SW480 (cell line): Measurements from ENCODE around the gene RHEX.

Source experiments
- DNase-seq: peaks from one replicate; pipeline ENCODE4 v3.0.0-alpha.2; 2016; ENCODE audit warnings: low spot score

The RHEX gene

GRCh38 chr1:206094024-206094423, 41.1 kb downstream of the RHEX start:
- no peak for DNase-seq

GRCh38 chr1:206097381-206097780, 44.4 kb downstream of the RHEX start:
- DNase-seq: no peak

GRCh38 chr1:206098242-206098919, 45.4 kb downstream of the RHEX start:
- no peak for DNase-seq

- no peak for DNase-seq
These were observed 47.3 kb downstream of the RHEX start for GRCh38 chr1:206100226-206100815.

- DNase-seq: no peak
These were observed 48.5 kb downstream of the RHEX start for GRCh38 chr1:206101351-206102045.

GRCh38 chr1:206102292-206102936, 49.4 kb downstream of the RHEX start:
- DNase-seq: no peak

- DNase-seq: no peak
These were observed 51.0 kb downstream of the RHEX start for GRCh38 chr1:206103979-206104378.

- DNase-seq: no peak
These were observed 52.6 kb downstream of the RHEX start for GRCh38 chr1:206105464-206105995.

- peak; percentile 57 for DNase-seq
These were observed 53.6 kb downstream of the RHEX start for GRCh38 chr1:206106328-206107167.

GRCh38 chr1:206107168-206107544, 54.2 kb downstream of the RHEX start:
- DNase-seq: no peak

GRCh38 chr1:206108635-206109034, 55.7 kb downstream of the RHEX start:
- DNase-seq: no peak

GRCh38 chr1:206109718-206110117, 56.7 kb downstream of the RHEX start:
- DNase-seq: no peak

- no peak for DNase-seq
These were observed 57.2 kb downstream of the RHEX start for GRCh38 chr1:206110161-206110560.

- DNase-seq: no peak
These were observed 57.8 kb downstream of the RHEX start for GRCh38 chr1:206110820-206111219.

- no peak for DNase-seq
These were observed 58.4 kb downstream of the RHEX start for GRCh38 chr1:206111271-206111927.

- DNase-seq: peak; percentile 39
These were observed 59.8 kb downstream of the RHEX start for GRCh38 chr1:206112600-206113301.

- DNase-seq: no peak
These were observed 62.0 kb downstream of the RHEX start for GRCh38 chr1:206114692-206115640.

GRCh38 chr1:206115791-206116190, 62.8 kb downstream of the RHEX start:
- DNase-seq: no peak

- DNase-seq: no peak
These were observed 63.4 kb downstream of the RHEX start for GRCh38 chr1:206116191-206116872.
